PC-3 (cell line): ENCODE results near the gene RAD23A. TPM values are rescaled to one million over a fixed set of nuclear protein-coding genes. Genes with fewer than 3 reads are reported as not detected.

Experiments
- ATAC-seq: fragments of 200-7000 bp; cut with Tn5 transposase; 2 replicates; pipeline ENCODE4 v1.9.1; 2020; ENCODE audit warnings: mild to moderate bottlenecking, moderate library complexity
- BruUV-seq: library from RNA; stranded (reverse); fragments of 400-500 nt; replicated peaks from 2 replicates; lab custom pipeline; 2021; lab: Mats Ljungman, UMichigan
- CTCF ChIA-PET: fragments of 300-600 bp; sonication (Branson Sonifier 250); formaldehyde crosslinking; loops from one replicate; lab custom pipeline; 2022; ENCODE audit warnings: antibody characterized with exemption; lab: Charles Lee
- POLR2A ChIA-PET: fragments of 300-600 bp; sonication (Branson Sonifier 250); formaldehyde crosslinking; loops from one replicate; lab custom pipeline; 2022; ENCODE audit warnings: antibody characterized with exemption; ENCODE audit not compliant: unreplicated experiment; lab: Charles Lee
- DNase-seq: peaks from one replicate; pipeline ENCODE4 v3.0.0-alpha.2; 2015
- H2AFZ ChIP-seq: fragments of 300-600 bp; sonication (generic); 2 replicates; pipeline ENCODE4 v1.6.0; 2016; ENCODE audit warnings: antibody characterized with exemption, low read length
- H3F3A ChIP-seq: fragments of 300-600 bp; sonication (generic); one replicate; pipeline ENCODE4 v1.6.0; 2017; ENCODE audit warnings: antibody characterized with exemption, low read length, control low read depth, mild to moderate bottlenecking; ENCODE audit not compliant: unreplicated experiment
- H3K27ac ChIP-seq: fragments of 300-600 bp; sonication (generic); 2 replicates; pipeline ENCODE4 v1.5.1; 2016; ENCODE audit warnings: mild to moderate bottlenecking, low read length
- H3K27me3 ChIP-seq: fragments of 300-600 bp; sonication (generic); 2 replicates; pipeline ENCODE4 v1.6.1; 2016; ENCODE audit warnings: low read length, mixed read lengths
- H3K36me3 ChIP-seq: fragments of 300-600 bp; sonication (generic); 2 replicates; pipeline ENCODE4 v1.6.1; 2016; ENCODE audit warnings: low read depth, mixed run types, low read length, mixed read lengths
- H3K4me1 ChIP-seq: fragments of 300-600 bp; sonication (generic); 2 replicates; pipeline ENCODE4 v1.5.1; 2016; ENCODE audit warnings: low read length; ENCODE audit not compliant: insufficient read depth
- H3K4me2 ChIP-seq: fragments of 300-600 bp; sonication (generic); 2 replicates; pipeline ENCODE4 v1.6.0; 2016; ENCODE audit warnings: low read length
- H3K4me3 ChIP-seq: fragments of 300-600 bp; sonication (generic); 2 replicates; pipeline ENCODE4 v1.5.1; 2016; ENCODE audit warnings: mild to moderate bottlenecking, low read length, mixed read lengths
- H3K79me2 ChIP-seq: fragments of 300-600 bp; sonication (generic); 2 replicates; pipeline ENCODE4 v1.6.1; 2017; ENCODE audit warnings: low read length, mixed read lengths
- H3K9ac ChIP-seq: fragments of 300-600 bp; sonication (generic); 2 replicates; pipeline ENCODE4 v1.6.0; 2016; ENCODE audit warnings: mild to moderate bottlenecking, low read length
- H3K9me2 ChIP-seq: fragments of 300-600 bp; sonication (generic); replicated peaks from 2 replicates; pipeline ENCODE4 v1.6.1; 2016; ENCODE audit warnings: mixed run types, low read length, mixed read lengths
- H3K9me3 ChIP-seq: fragments of 300-600 bp; sonication (generic); 2 replicates; pipeline ENCODE4 v1.6.1; 2016; ENCODE audit warnings: low read length, mixed read lengths
- H4K20me1 ChIP-seq: fragments of 300-600 bp; sonication (generic); 2 replicates; pipeline ENCODE4 v1.6.1; 2016; ENCODE audit warnings: low read length, mixed read lengths
- EZH2 ChIP-seq: fragments of 300-600 bp; sonication (generic); IDR thresholded peaks from one replicate; pipeline ENCODE4 v1.6.1; 2017; ENCODE audit warnings: antibody characterized with exemption, mild to moderate bottlenecking, low read length; ENCODE audit not compliant: unreplicated experiment
- EZH2phosphoT487 ChIP-seq: fragments of 300-600 bp; sonication (generic); IDR thresholded peaks from 2 replicates; pipeline ENCODE4 v1.6.1; 2018; ENCODE audit warnings: mild to moderate bottlenecking, antibody characterized with exemption, low read length, borderline replicate concordance
- intact Hi-C: fragments of 100-400 bp; cut with micrococcal nuclease; formaldehyde crosslinking; loops from 2 replicates; pipeline ENCODE4 v1.9.0; 2023
- total RNA-seq: library from RNA; depleted of rRNA; stranded (reverse); fragments of >200 nt; gene quantifications from 2 replicates; pipeline ENCODE4 v1.2.3, GENCODE V29; 2014
- TF ChIP-seq, protein P1 (sequence below): fragments of 300-600 bp; sonication (generic); conservative IDR thresholded peaks from 2 replicates; pipeline ENCODE4 v1.5.1; 2017; ENCODE audit warnings: antibody characterized with exemption, low read depth, mild to moderate bottlenecking, low read length

RAD23A gene
- total RNA-seq, 1 experiment from 2014 or later = 418 TPM

DNA sequence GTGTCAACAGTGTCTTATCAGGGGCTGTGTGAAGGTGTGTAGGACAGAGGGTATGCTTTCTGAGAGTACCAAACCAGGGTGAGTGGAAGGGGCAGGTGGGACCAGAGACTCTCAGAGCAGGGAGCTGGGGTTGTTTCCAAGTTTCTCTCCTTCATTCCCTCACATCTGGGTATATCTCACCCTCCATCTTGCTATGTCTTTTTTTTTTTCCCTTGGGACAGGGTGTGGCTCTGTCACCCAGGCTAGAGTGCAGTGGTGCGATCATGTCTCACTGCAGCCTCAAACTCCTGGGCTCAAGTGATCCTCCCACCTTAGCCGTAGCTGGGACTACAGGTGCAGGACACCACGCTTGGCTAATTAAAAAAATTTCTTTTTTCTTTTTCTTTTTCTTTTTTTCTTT, 34.3 kb downstream of the RAD23A start:
- intact Hi-C loops = loop anchor here (5.0 kb wide), 1 partner anchor 37 kb away; no protein-coding TSS in a partner anchor
- POLR2A ChIA-PET = no interaction called here
- TF ChIP-seq EZH2phosphoT487 (no peak), EZH2 (no peak)
- TF ChIP-seq, protein P1, sequence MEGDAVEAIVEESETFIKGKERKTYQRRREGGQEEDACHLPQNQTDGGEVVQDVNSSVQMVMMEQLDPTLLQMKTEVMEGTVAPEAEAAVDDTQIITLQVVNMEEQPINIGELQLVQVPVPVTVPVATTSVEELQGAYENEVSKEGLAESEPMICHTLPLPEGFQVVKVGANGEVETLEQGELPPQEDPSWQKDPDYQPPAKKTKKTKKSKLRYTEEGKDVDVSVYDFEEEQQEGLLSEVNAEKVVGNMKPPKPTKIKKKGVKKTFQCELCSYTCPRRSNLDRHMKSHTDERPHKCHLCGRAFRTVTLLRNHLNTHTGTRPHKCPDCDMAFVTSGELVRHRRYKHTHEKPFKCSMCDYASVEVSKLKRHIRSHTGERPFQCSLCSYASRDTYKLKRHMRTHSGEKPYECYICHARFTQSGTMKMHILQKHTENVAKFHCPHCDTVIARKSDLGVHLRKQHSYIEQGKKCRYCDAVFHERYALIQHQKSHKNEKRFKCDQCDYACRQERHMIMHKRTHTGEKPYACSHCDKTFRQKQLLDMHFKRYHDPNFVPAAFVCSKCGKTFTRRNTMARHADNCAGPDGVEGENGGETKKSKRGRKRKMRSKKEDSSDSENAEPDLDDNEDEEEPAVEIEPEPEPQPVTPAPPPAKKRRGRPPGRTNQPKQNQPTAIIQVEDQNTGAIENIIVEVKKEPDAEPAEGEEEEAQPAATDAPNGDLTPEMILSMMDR = no peak

DNA sequence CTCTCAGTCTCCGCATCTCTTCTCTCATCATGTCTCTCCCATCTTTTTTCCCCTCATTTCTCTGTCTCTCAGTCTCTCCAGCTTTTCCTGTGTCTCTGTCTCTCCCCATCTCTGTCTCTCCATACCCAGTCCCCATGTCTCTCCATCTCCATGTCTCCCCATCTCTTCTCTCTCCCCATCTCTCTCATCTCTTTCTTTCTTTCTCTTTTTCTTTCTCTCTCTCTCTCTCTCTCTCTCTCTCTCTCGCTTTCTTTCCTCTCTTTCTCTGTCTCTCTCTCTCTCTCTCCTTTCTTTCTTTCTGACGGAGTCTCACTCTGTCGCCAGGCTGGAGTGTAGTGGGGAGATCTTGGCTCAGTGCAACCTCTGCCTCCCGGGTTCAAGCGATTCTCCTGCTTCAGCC, 37.0 kb downstream of the RAD23A start:
- Histone ChIP-seq H3K27ac (no peak overlapping the region), H3K4me2 (no peak overlapping the region), H3K36me3 (no peaks in the 10 kb centered on the region), H2AFZ (no peak overlapping the region), H3F3A (no peaks in the 10 kb centered on the region), H3K79me2 (no peaks in the 10 kb centered on the region), H3K4me1 (no peaks in the 10 kb centered on the region), H4K20me1 (no peaks in the 10 kb centered on the region), H3K9me3 (no peaks in the 10 kb centered on the region), H3K9me2 (no peaks in the 10 kb centered on the region), H3K27me3 (no peaks in the 10 kb centered on the region), H3K9ac (no peak overlapping the region), H3K4me3 (no peak overlapping the region)
- no peak for TF ChIP-seq EZH2
- no peak for TF ChIP-seq EZH2phosphoT487
- TF ChIP-seq, protein P1 = no peak
- ChIA-PET POLR2A (no interaction called here), CTCF (interaction anchor here (0.5 to 0.7 kb wide), 3 partner anchors 46 to 278 kb away, joined by 3 to 4 read pairs (median 4); no protein-coding TSS in a partner anchor)
- BruUV-seq = no TSS peak
- DNase-seq = no peak
- no peak for ATAC-seq
- intact Hi-C loops = loop anchor here (1.0 to 5.0 kb wide), 4 partner anchors 35 to 112 kb away; no protein-coding TSS in a partner anchor

More for the DNA sequence above, 34.3 kb downstream of the RAD23A start:
- H3K9me2 ChIP-seq = no peaks in the 10 kb centered on the region
- H3K36me3 ChIP-seq = no peaks in the 10 kb centered on the region
- no peak overlapping the region for H3K9ac ChIP-seq
- DNase-seq (no peak), ATAC-seq (no peak)
- H2AFZ ChIP-seq = no peak overlapping the region
- H3K4me2 ChIP-seq = no peak overlapping the region
- H3F3A ChIP-seq = no peaks in the 10 kb centered on the region
- H3K4me1 ChIP-seq = no peaks in the 10 kb centered on the region
- no TSS peak for BruUV-seq
- no peaks in the 10 kb centered on the region for H3K27me3 ChIP-seq
- H3K27ac ChIP-seq = no peak overlapping the region
- H3K79me2 ChIP-seq = no peaks in the 10 kb centered on the region
- H3K9me3 ChIP-seq = no peaks in the 10 kb centered on the region
- H3K4me3 ChIP-seq = no peak overlapping the region
- CTCF ChIA-PET = no interaction called here
- H4K20me1 ChIP-seq = no peaks in the 10 kb centered on the region

DNA sequence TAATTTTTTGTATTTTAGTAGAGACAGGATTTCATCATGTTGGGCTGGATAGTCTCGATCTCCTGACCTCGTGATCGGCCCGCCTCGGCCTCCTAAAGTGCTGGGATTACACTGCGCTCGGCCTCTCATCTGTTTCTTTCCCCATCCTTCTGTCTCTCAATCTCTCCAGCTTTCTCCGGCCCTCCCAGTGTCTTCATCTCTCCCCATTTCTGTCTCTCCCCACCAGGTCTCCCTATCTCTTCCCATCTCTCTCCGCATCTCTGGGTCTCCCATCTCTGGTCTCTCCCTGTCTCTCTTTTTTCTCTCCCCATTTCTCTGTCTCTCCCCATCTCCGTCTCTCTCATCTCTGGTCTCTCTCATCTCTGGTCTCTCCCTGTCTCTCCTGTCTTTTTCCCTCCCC, 37.4 kb downstream of the RAD23A start:
- ATAC-seq (no peak), DNase-seq (no peak)
- Histone ChIP-seq H3F3A (no peaks in the 10 kb centered on the region), H3K36me3 (no peaks in the 10 kb centered on the region), H3K9me3 (no peaks in the 10 kb centered on the region), H3K27ac (no peak overlapping the region), H3K79me2 (no peaks in the 10 kb centered on the region), H3K27me3 (no peaks in the 10 kb centered on the region), H3K9me2 (no peaks in the 10 kb centered on the region), H4K20me1 (no peaks in the 10 kb centered on the region), H3K4me1 (no peaks in the 10 kb centered on the region), H3K9ac (no peak overlapping the region), H3K4me3 (peak overlapping the region; percentile 61), H2AFZ (peak overlapping the region; percentile 79; the same call in 1 of the 2 replicates), H3K4me2 (peak overlapping the region; percentile 81)
- ChIA-PET POLR2A (no interaction called here), CTCF (interaction anchor here (0.5 to 0.6 kb wide), 2 partner anchors 46 to 134 kb away, joined by 4 read pairs; no protein-coding TSS in a partner anchor)
- BruUV-seq = no TSS peak
- intact Hi-C loops = loop anchor here (1.0 to 5.0 kb wide), 4 partner anchors 34 to 111 kb away; no protein-coding TSS in a partner anchor
- TF ChIP-seq, protein P1 = no peak
- TF ChIP-seq EZH2 (no peak), EZH2phosphoT487 (no peak)
